CD4-positive, alpha-beta T cell treated with Interferon alpha-2 for 1 hour (primary cell): ENCODE data around the gene VSTM4.

Experiments used
- DNase-seq, 2 donors: peaks; one replicate each; pipeline ENCODE4 v3.0.0-alpha.2; 2020 to 2022

Gene VSTM4

GRCh38 chr10:49037187-49037586, 78.1 kb downstream of the VSTM4 start:
- DNase-seq = no peak

GRCh38 chr10:49036638-49037037, 78.7 kb downstream of the VSTM4 start:
- DNase-seq = no peak

- no peak for DNase-seq
These were observed 79.4 kb downstream of the VSTM4 start for GRCh38 chr10:49035920-49036319.

- DNase-seq = no peak
These were observed 80.4 kb downstream of the VSTM4 start for GRCh38 chr10:49034925-49035324.

- DNase-seq = no peak
These were observed 81.4 kb downstream of the VSTM4 start for GRCh38 chr10:49033939-49034338.

GRCh38 chr10:49029666-49030065, 85.7 kb downstream of the VSTM4 start:
- no peak for DNase-seq

- DNase-seq = no peak
These were observed 86.7 kb downstream of the VSTM4 start for GRCh38 chr10:49028639-49029038.

GRCh38 chr10:49025347-49025983, 89.9 kb downstream of the VSTM4 start:
- DNase-seq = no peak

- DNase-seq = no peak
These were observed 90.8 kb downstream of the VSTM4 start for GRCh38 chr10:49024484-49024883.

GRCh38 chr10:49023752-49024151, 91.6 kb downstream of the VSTM4 start:
- DNase-seq = no peak

- no peak for DNase-seq
These were observed 92.3 kb downstream of the VSTM4 start for GRCh38 chr10:49023071-49023470.

GRCh38 chr10:49021685-49022084, 93.6 kb downstream of the VSTM4 start:
- no peak for DNase-seq

GRCh38 chr10:49015700-49016099, 99.6 kb downstream of the VSTM4 start:
- no peak for DNase-seq

GRCh38 chr10:49012603-49013002, 102.7 kb downstream of the VSTM4 start:
- no peak for DNase-seq

- no peak for DNase-seq
These were observed 103.6 kb downstream of the VSTM4 start for GRCh38 chr10:49011756-49012155.

GRCh38 chr10:49010865-49011264, 104.5 kb downstream of the VSTM4 start:
- DNase-seq = no peak

- no peak for DNase-seq
These were observed 105.0 kb downstream of the VSTM4 start for GRCh38 chr10:49010295-49010694.

- DNase-seq = no peak
These were observed 105.9 kb downstream of the VSTM4 start for GRCh38 chr10:49009199-49009979.

GRCh38 chr10:49008505-49009198, 106.7 kb downstream of the VSTM4 start:
- no peak for DNase-seq

GRCh38 chr10:49008091-49008490, 107.2 kb downstream of the VSTM4 start:
- no peak for DNase-seq

- no peak for DNase-seq
These were observed 108.2 kb downstream of the VSTM4 start for GRCh38 chr10:49007129-49007528.

GRCh38 chr10:49005270-49005669, 110.1 kb downstream of the VSTM4 start:
- no peak for DNase-seq

GRCh38 chr10:49001870-49002672, 113.3 kb downstream of the VSTM4 start:
- DNase-seq = no peak
